GM12878 (cell line): ENCODE results near the gene TSHZ2. TPM values are rescaled to one million over a fixed set of nuclear protein-coding genes. Genes with fewer than 3 reads are reported as not detected.
"Not testable (repeated sequence)": the region's sequence is repeated elsewhere in the genome, so short reads cannot be mapped to it uniquely, and the experiment has no call there.

Source experiments
- ATAC-seq: fragments of 200-7000 bp; cut with Tn5 transposase; 3 replicates; pipeline ENCODE4 v1.9.1; 2020; ENCODE audit warnings: mild to moderate bottlenecking, moderate library complexity
- BruUV-seq: library from RNA; stranded (reverse); fragments of 400-500 nt; replicated peaks from 2 replicates; lab custom pipeline; 2021; lab: Mats Ljungman, UMichigan
- CTCF ChIA-PET: fragments of 300-600 bp; sonication (Branson Sonifier 250); formaldehyde crosslinking; extraction: SDS; loops from one replicate; lab custom pipeline; 2021; ENCODE audit warnings: inconsistent platforms; lab: Yijun Ruan, JAX
- POLR2A ChIA-PET: fragments of 350-600 bp; formaldehyde crosslinking; extraction: SDS; loops from one replicate; lab custom pipeline; 2021; ENCODE audit warnings: inconsistent platforms; lab: Charles Lee
- RAD21 ChIA-PET: fragments of 300-600 bp; sonication (Branson Sonifier 250); formaldehyde crosslinking; loops from one replicate; lab custom pipeline; 2023; ENCODE audit warnings: antibody characterized with exemption; ENCODE audit not compliant: unreplicated experiment; lab: Charles Lee
- SMC1A ChIA-PET: fragments of 300-600 bp; sonication (Branson Sonifier 250); formaldehyde crosslinking; loops from one replicate; lab custom pipeline; 2023; ENCODE audit not compliant: unreplicated experiment, uncharacterized antibody; lab: Charles Lee
- DNase-seq: peaks from one replicate; pipeline ENCODE4 v3.0.0-alpha.2; 2011; ENCODE audit warnings: low read depth, low spot score
- FAIRE-seq: peaks from 3 replicates; lab custom pipeline; 2011; peaks lifted over from hg19 to GRCh38; lab: Jason Lieb, UNC
- H2AFZ ChIP-seq: 2 replicates; pipeline ENCODE4 v1.6.0; 2011; ENCODE audit warnings: low read depth, low read length, control low read depth; ENCODE audit not compliant: control insufficient read depth
- H3K27ac ChIP-seq: 2 replicates; pipeline ENCODE4 v1.5.1; 2011; ENCODE audit warnings: control low read depth; ENCODE audit not compliant: control insufficient read depth, insufficient read depth
- H3K27me3 ChIP-seq, 2 experiments: replicated peaks in 1 of 2; 2 replicates each; pipeline versions ENCODE4 v1.6.0 to v1.6.1; 2011; ENCODE audit warnings: low read length in 1 of 2; ENCODE audit not compliant: control insufficient read depth in 2 of 2, insufficient read depth in 2 of 2
- H3K36me3 ChIP-seq, 2 experiments: 2 replicates each; pipeline ENCODE4 v1.5.1; 2011; ENCODE audit warnings: low read length in 1 of 2; ENCODE audit not compliant: control insufficient read depth in 2 of 2, insufficient read depth in 2 of 2
- H3K4me1 ChIP-seq: 2 replicates; pipeline ENCODE4 v1.6.1; 2011; ENCODE audit warnings: mild to moderate bottlenecking, low read length, moderate library complexity, mixed read lengths; ENCODE audit not compliant: control insufficient read depth, insufficient read depth
- H3K4me2 ChIP-seq: 2 replicates; pipeline ENCODE4 v1.6.0; 2011; ENCODE audit warnings: control low read depth; ENCODE audit not compliant: control insufficient read depth, insufficient read depth
- H3K4me3 ChIP-seq: fragments of 200-600 bp; sonication (generic); 2 replicates; pipeline ENCODE4 v1.5.1; 2016
- H3K79me2 ChIP-seq: 2 replicates; pipeline ENCODE4 v1.6.0; 2011; ENCODE audit warnings: low read length; ENCODE audit not compliant: control insufficient read depth, insufficient read depth
- H3K9ac ChIP-seq: 2 replicates; pipeline ENCODE4 v1.8.0; 2011; ENCODE audit warnings: low read length, control low read depth, mixed read lengths; ENCODE audit not compliant: control insufficient read depth, insufficient read depth
- H3K9me3 ChIP-seq: replicated peaks from 3 replicates; pipeline ENCODE4 v1.5.1; 2011; ENCODE audit warnings: mild to moderate bottlenecking, low read length; ENCODE audit not compliant: control insufficient read depth, insufficient read depth
- H4K20me1 ChIP-seq: 2 replicates; pipeline ENCODE4 v1.6.0; 2011; ENCODE audit not compliant: control insufficient read depth, insufficient read depth
- CTCF ChIP-seq, 3 experiments: IDR thresholded peaks in 2 of 3; conservative IDR thresholded peaks in 1 of 3; 2 replicates each; pipeline ENCODE4 v1.5.1; 2011; ENCODE audit warnings: low read depth in 3 of 3, low read length in 3 of 3, mild to moderate bottlenecking in 3 of 3, control low read depth in 2 of 3, moderate library complexity in 2 of 3, inconsistent platforms in 1 of 3, mixed read lengths in 1 of 3; ENCODE audit not compliant: control insufficient read depth in 2 of 3, insufficient read depth in 1 of 3; ENCODE audit errors: extremely low read depth in 1 of 3
- FOS ChIP-seq: IDR thresholded peaks from 3 replicates; pipeline ENCODE4 v1.6.1; 2011; ENCODE audit warnings: borderline replicate concordance; ENCODE audit not compliant: insufficient read length; ENCODE audit errors: extremely low read depth
- FOXM1 ChIP-seq: IDR thresholded peaks from 2 replicates; pipeline ENCODE4 v1.6.1; 2012; ENCODE audit warnings: low read depth, mild to moderate bottlenecking, inconsistent platforms, low read length, moderate library complexity
- HDGF ChIP-seq: fragments of 450-650 bp; IDR thresholded peaks from 2 replicates; pipeline ENCODE4 v1.6.1; 2016; ENCODE audit warnings: antibody characterized with exemption
- WGBS: methylation state at CpG from one replicate; pipeline ENCODE4 v1.1.6; 2016; ENCODE audit warnings: low lambda C conversion rate; ENCODE audit not compliant: insufficient replicate concordance, insufficient coverage; ENCODE audit errors: missing lambda C conversion rate; 5-methylcytosine and 5-hydroxymethylcytosine counted together
- in situ Hi-C: fragments of 300-500 bp; cut with MboI; formaldehyde crosslinking; loops from 9 replicates; pipeline ENCODE4 v1.14.3; 2018; ENCODE audit warnings: mixed read lengths
- intact Hi-C: fragments of 100-400 bp; cut with micrococcal nuclease; formaldehyde crosslinking; loops from one replicate; pipeline ENCODE4 v1.14.2; 2022; ENCODE audit not compliant: unreplicated experiment
- polyA plus RNA-seq, 11 experiments: library from polyadenylated mRNA; depleted of rRNA in 4 of 11; unstranded in 6 of 11; stranded (reverse) in 5 of 11; fragments of >200 nt; fragmentation: Nextera tagmentation in 4 of 11; fragmentation: Illumina TruSeq in 1 of 11; extraction: Ambion mirVana in 4 of 11; extraction: Trizol in 1 of 11; gene quantifications; 1 replicate in 1 of 11; 2 replicates in 10 of 11; pipeline versions ENCODE4 v1.2.1 to v1.2.3, GENCODE V29; 2011 to 2016; ENCODE audit warnings: inconsistent platforms in 2 of 11, missing spikeins in 2 of 11, low read depth in 1 of 11
- total RNA-seq, 4 experiments: library from RNA; depleted of rRNA in 3 of 4; stranded (reverse); fragments of >200 nt in 3 of 4; fragmentation: Illumina TruSeq in 1 of 4; extraction: Trizol in 1 of 4; gene quantifications; 2 replicates each; pipeline versions ENCODE4 v1.2.1 to v1.2.3, GENCODE V29; 2013 to 2021
- TF ChIP-seq, protein P1 (sequence below): IDR thresholded peaks from 2 replicates; pipeline ENCODE4 v1.6.1; 2011; ENCODE audit warnings: borderline replicate concordance, low read depth, mild to moderate bottlenecking, moderate library complexity, low read length; ENCODE audit not compliant: insufficient read depth, poor library complexity, severe bottlenecking

The TSHZ2 gene
- total and polyA plus RNA-seq, 10 of the 15 experiments (the other 5 are each of a cell fraction or from before 2014, with no cell fraction given): 0.01 to 0.86 (median 0.13) TPM; not detected in 2

GRCh38 chr20:52965819-52966218 lies 6.3 kb upstream of the TSHZ2 start:
- no peak for FAIRE-seq
- DNase-seq: no peak
- no peak overlapping the region for H3K27ac ChIP-seq
- no peaks in the 10 kb centered on the region for H4K20me1 ChIP-seq
- H3K27me3 ChIP-seq: no peaks in the 10 kb centered on the region; a peak in 1 of 4 replicates
- RAD21 ChIA-PET: no interaction called here
- no peak overlapping the region for H3K4me2 ChIP-seq
- H2AFZ ChIP-seq: no peak overlapping the region
- intact Hi-C loops (no loop called here), in situ Hi-C loops (no loop called here)
- no peaks in the 10 kb centered on the region for H3K79me2 ChIP-seq
- SMC1A ChIA-PET: no interaction called here
- no peaks in the 10 kb centered on the region for H3K4me1 ChIP-seq
- TF ChIP-seq, protein P1, sequence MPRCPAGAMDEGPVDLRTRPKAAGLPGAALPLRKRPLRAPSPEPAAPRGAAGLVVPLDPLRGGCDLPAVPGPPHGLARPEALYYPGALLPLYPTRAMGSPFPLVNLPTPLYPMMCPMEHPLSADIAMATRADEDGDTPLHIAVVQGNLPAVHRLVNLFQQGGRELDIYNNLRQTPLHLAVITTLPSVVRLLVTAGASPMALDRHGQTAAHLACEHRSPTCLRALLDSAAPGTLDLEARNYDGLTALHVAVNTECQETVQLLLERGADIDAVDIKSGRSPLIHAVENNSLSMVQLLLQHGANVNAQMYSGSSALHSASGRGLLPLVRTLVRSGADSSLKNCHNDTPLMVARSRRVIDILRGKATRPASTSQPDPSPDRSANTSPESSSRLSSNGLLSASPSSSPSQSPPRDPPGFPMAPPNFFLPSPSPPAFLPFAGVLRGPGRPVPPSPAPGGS: no peak
- TF ChIP-seq HDGF (no peak), FOXM1 (no peak), CTCF (IDR thresholded peaks at IDR 0.05 in 2 of 3, conservative IDR thresholded peaks at IDR 0.05 in 1 of 3; ENCODE audit: control insufficient read depth in 2 of 3, extremely low read depth in 1 of 3, insufficient read depth in 1 of 3, low read depth in 3 of 3, low read length in 3 of 3) (no peak), FOS (no peak)
- no peak overlapping the region for H3K9ac ChIP-seq
- no peaks in the 10 kb centered on the region for H3K36me3 ChIP-seq
- CTCF ChIA-PET: no interaction called here
- POLR2A ChIA-PET: no interaction called here
- no peak overlapping the region for H3K4me3 ChIP-seq
- WGBS: 0% methylated on average over 2 of the region's 2 CpGs
- H3K9me3 ChIP-seq: no peaks in the 10 kb centered on the region
- BruUV-seq: no TSS peak
- ATAC-seq: no peak

DNA sequence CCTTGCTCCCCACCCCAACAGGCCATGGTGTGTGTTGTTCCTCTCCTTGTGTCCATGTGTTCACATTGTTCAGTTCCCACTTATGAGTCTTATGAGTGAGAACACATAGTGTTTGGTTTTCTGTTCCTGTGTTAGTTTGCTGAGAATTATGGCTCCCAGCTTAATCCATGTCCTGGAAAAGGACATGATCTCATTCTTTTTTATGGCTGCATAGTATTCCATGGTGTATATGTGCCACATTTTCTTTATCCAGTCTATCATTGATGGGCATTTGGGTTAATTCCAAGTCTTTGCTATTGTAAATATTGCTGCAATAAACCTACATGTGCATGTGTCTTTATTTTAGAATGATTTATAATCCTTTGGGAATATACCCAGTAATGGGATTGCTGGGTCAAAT lies 5.6 kb upstream of the TSHZ2 start:
- H3K27ac ChIP-seq, H3K4me1 ChIP-seq, ATAC-seq, BruUV-seq, H3K27me3 ChIP-seq, CTCF ChIA-PET, H3K79me2 ChIP-seq, H3K36me3 ChIP-seq, intact Hi-C loops, H3K9me3 ChIP-seq, H3K4me2 ChIP-seq, POLR2A ChIA-PET, DNase-seq, in situ Hi-C loops, FAIRE-seq, H4K20me1 ChIP-seq, H3K4me3 ChIP-seq, RAD21 ChIA-PET, H3K9ac ChIP-seq, H2AFZ ChIP-seq: not testable (repeated sequence)
- SMC1A ChIA-PET: interaction anchor here (0.8 kb wide), 1 partner anchor 17 kb away, joined by 3 read pairs; no protein-coding TSS in a partner anchor
